GM20000 (cell line): Measurements from ENCODE around the gene ITPR2.

Source experiments
- DNase-seq: peaks from one replicate; pipeline ENCODE4 v3.0.0; 2012; ENCODE audit warnings: low spot score
- TF ChIP-seq, protein P1 (sequence below): IDR thresholded peaks from 2 replicates; pipeline ENCODE4 v1.5.1; 2012; ENCODE audit warnings: mild to moderate bottlenecking, control low read depth; ENCODE audit errors: extremely low read depth, missing control alignments

The ITPR2 gene

DNA sequence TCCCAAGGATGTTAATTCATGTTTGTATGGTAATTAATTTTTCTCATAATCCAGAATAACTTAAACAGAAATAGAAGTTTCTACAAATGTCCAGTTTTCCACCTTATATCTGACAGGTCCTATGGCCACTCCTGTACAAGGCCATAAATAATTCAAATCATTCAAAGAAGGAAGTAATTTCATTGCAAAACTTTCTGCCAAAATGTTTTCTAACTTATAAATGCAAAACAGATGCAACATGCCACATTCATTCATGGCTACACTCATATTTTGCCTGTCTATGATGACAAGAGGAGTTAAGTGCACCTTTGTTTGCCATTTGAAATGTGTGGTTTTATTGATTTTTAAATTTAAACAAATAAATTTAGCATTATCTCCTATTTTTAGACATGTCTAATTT is 34.4 kb downstream of the ITPR2 start:
- DNase-seq, result no peak

DNA sequence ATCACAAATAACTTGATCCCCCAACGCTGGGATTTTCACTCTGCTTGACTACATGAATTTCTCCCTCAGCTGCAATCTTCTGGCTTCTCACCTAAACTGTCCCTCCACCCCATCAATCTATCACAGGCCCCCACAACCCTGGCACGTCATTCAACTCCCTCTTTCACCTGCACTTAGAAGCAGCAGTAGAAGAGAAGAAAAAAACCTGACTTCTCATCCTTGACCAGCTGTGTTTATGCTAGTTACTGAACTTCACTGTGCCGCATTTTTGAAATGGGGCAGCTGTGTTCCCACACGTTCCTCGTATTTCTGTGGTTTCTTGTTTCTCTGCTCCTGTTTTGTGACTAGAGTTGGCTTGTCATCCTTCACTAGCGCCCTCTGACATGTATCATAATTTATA is 35.0 kb downstream of the ITPR2 start:
- DNase-seq, result no peak
- TF ChIP-seq, protein P1, sequence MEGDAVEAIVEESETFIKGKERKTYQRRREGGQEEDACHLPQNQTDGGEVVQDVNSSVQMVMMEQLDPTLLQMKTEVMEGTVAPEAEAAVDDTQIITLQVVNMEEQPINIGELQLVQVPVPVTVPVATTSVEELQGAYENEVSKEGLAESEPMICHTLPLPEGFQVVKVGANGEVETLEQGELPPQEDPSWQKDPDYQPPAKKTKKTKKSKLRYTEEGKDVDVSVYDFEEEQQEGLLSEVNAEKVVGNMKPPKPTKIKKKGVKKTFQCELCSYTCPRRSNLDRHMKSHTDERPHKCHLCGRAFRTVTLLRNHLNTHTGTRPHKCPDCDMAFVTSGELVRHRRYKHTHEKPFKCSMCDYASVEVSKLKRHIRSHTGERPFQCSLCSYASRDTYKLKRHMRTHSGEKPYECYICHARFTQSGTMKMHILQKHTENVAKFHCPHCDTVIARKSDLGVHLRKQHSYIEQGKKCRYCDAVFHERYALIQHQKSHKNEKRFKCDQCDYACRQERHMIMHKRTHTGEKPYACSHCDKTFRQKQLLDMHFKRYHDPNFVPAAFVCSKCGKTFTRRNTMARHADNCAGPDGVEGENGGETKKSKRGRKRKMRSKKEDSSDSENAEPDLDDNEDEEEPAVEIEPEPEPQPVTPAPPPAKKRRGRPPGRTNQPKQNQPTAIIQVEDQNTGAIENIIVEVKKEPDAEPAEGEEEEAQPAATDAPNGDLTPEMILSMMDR, result no peak

More for the DNA sequence above, 34.4 kb downstream of the ITPR2 start:
- TF ChIP-seq, protein P1, result no peak

DNA sequence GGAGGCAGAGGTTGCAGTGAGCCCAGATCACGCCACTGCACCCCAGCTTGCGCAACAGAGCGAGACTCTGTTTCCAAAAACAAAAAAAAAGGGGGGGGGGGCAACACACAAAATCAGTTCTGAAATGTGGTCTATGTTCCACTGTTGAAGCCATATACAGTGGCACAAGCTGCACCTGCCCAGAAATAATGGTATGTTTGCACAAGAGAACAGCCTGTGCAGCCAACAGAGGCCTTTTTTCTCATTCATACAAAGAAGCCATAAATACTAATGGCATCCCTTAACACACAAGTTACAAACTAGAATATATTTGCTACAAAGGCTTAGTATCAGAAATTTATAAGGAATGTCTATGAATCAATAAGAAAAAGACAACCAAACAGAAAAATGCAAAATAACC is 37.1 kb downstream of the ITPR2 start:
- TF ChIP-seq, protein P1, result no peak
- no peak for DNase-seq

GRCh38 chr12:26791301-26791791 is 41.6 kb downstream of the ITPR2 start:
- DNase-seq, result no peak
- TF ChIP-seq, protein P1, result no peak

GRCh38 chr12:26790645-26790994 is 42.4 kb downstream of the ITPR2 start:
- TF ChIP-seq, protein P1, result no peak

GRCh38 chr12:26789731-26790644 is 43.0 kb downstream of the ITPR2 start:
- TF ChIP-seq, protein P1, result no peak
- DNase-seq, result no peak

More at GRCh38 chr12:26790645-26790994, 42.4 kb downstream of the ITPR2 start:
- DNase-seq, result no peak

GRCh38 chr12:26786865-26787514 is 46.0 kb downstream of the ITPR2 start:
- TF ChIP-seq, protein P1, result no peak
- no peak for DNase-seq
